K562 (cell line): ENCODE results near the gene LRMDA. TPM values are rescaled to one million over a fixed set of nuclear protein-coding genes. Genes with fewer than 3 reads are reported as not detected.

Experiments
- ATAC-seq: fragments of 200-7000 bp; cut with Tn5 transposase; 3 replicates; pipeline ENCODE4 v1.9.1; 2020; ENCODE audit warnings: moderate library complexity
- BruUV-seq: library from RNA; stranded (reverse); fragments of 400-500 nt; replicated peaks from 2 replicates; lab custom pipeline; 2021; lab: Mats Ljungman, UMichigan
- CTCF ChIA-PET: fragments of 300-600 bp; formaldehyde crosslinking; extraction: SDS; loops from one replicate; lab custom pipeline; 2021; ENCODE audit warnings: low intra/inter-chr PET ratio; lab: Yijun Ruan, JAX
- POLR2A ChIA-PET: fragments of 300-600, 350-650 bp; sonication (Branson Sonifier 250); formaldehyde crosslinking; extraction: SDS; loops from one replicate; lab custom pipeline; 2021; ENCODE audit warnings: antibody characterized with exemption, inconsistent platforms; lab: Yijun Ruan, JAX
- DNase-seq, 4 experiments: peaks; one replicate each; pipeline versions ENCODE4 v3.0.0 to v3.0.0-alpha.2; 2011 to 2018; ENCODE audit warnings: low spot score in 3 of 4, mixed read lengths in 3 of 4; ENCODE audit errors: extremely low read depth in 1 of 4
- FAIRE-seq: peaks from 2 replicates; lab custom pipeline; 2011; peaks lifted over from hg19 to GRCh38; lab: Jason Lieb, UNC
- H2AFZ ChIP-seq: 2 replicates; pipeline ENCODE4 v1.6.0; 2011; ENCODE audit warnings: low read depth, low read length, control low read depth, inconsistent platforms
- H3K27ac ChIP-seq: fragments of 200-600 bp; 3 replicates; pipeline ENCODE4 v1.8.0; 2011; ENCODE audit warnings: low read depth, mild to moderate bottlenecking, control low read depth, inconsistent platforms, low read length, moderate library complexity, mixed read lengths; ENCODE audit errors: extremely low read depth
- H3K27me3 ChIP-seq, 2 experiments: fragments of 300-600 bp in 1 of 2; 2 replicates in 1 of 2; 3 replicates in 1 of 2; pipeline versions ENCODE4 v1.6.0 to v1.8.0; 2011; ENCODE audit warnings: inconsistent platforms in 2 of 2, low read length in 2 of 2, mild to moderate bottlenecking in 1 of 2, mixed read lengths in 1 of 2, moderate library complexity in 1 of 2; ENCODE audit not compliant: control insufficient read depth in 2 of 2, insufficient read depth in 2 of 2
- H3K36me3 ChIP-seq: fragments of 300-600 bp; 3 replicates; pipeline ENCODE4 v1.8.0; 2011; ENCODE audit warnings: mild to moderate bottlenecking, low read length, inconsistent platforms; ENCODE audit not compliant: control insufficient read depth, insufficient read depth
- H3K4me1 ChIP-seq, 2 experiments: fragments of 200-600 bp in 1 of 2; replicated peaks in 1 of 2; 2 replicates in 1 of 2; 3 replicates in 1 of 2; pipeline versions ENCODE4 v1.5.1 to v1.8.0; 2011; ENCODE audit warnings: inconsistent platforms in 2 of 2, low read length in 2 of 2, mild to moderate bottlenecking in 1 of 2, mixed read lengths in 1 of 2, moderate library complexity in 1 of 2; ENCODE audit not compliant: control insufficient read depth in 2 of 2, insufficient read depth in 2 of 2
- H3K4me2 ChIP-seq: 2 replicates; pipeline ENCODE4 v1.6.1; 2011; ENCODE audit warnings: low read length, control low read depth, inconsistent platforms, mixed read lengths; ENCODE audit not compliant: insufficient read depth
- H3K4me3 ChIP-seq: fragments of 200-600 bp; sonication (generic), shearing (Covaris generic); 2 replicates; pipeline ENCODE4 v1.5.1; 2016; ENCODE audit warnings: control low read depth, inconsistent platforms
- H3K79me2 ChIP-seq: fragments of 200-600 bp; 3 replicates; pipeline ENCODE4 v1.8.0; 2011; ENCODE audit warnings: low read length, inconsistent platforms; ENCODE audit not compliant: control insufficient read depth, insufficient read depth
- H3K9ac ChIP-seq, 2 experiments: 2 replicates each; pipeline versions ENCODE4 v1.6.0 to v1.6.1; 2011; ENCODE audit warnings: low read depth in 2 of 2, low read length in 2 of 2, control low read depth in 1 of 2, inconsistent platforms in 1 of 2, mild to moderate bottlenecking in 1 of 2, mixed read lengths in 1 of 2; ENCODE audit not compliant: insufficient read depth in 1 of 2
- H3K9me1 ChIP-seq: one replicate; pipeline ENCODE4 v1.6.0; 2011; ENCODE audit warnings: inconsistent platforms, mild to moderate bottlenecking, low read length, moderate library complexity; ENCODE audit not compliant: control insufficient read depth, insufficient read depth
- H3K9me3 ChIP-seq: replicated peaks from 2 replicates; pipeline ENCODE4 v1.5.1; 2011; ENCODE audit warnings: low read depth, low read length, inconsistent platforms; ENCODE audit not compliant: control insufficient read depth, insufficient read depth
- H4K20me1 ChIP-seq: replicated peaks from 2 replicates; pipeline ENCODE4 v1.6.1; 2011; ENCODE audit warnings: low read length, inconsistent platforms, mixed read lengths; ENCODE audit not compliant: control insufficient read depth, insufficient read depth
- CBX8 ChIP-seq: fragments of 200-600 bp; sonication (generic); IDR thresholded peaks from 2 replicates; pipeline ENCODE4 v1.6.1; 2012; ENCODE audit warnings: borderline replicate concordance, mixed run types, low read depth, mild to moderate bottlenecking, moderate library complexity, mixed read lengths, low read length, control low read depth, inconsistent platforms; ENCODE audit not compliant: poor library complexity, severe bottlenecking; ENCODE audit errors: extremely low read depth
- SAFB2 ChIP-seq: fragments of 200-400 bp; formaldehyde crosslinking; IDR thresholded peaks from 2 replicates; pipeline ENCODE4 v1.6.1; 2018; ENCODE audit warnings: borderline replicate concordance, low read length, low read depth, moderate library complexity; ENCODE audit not compliant: severe bottlenecking
- TAF7 ChIP-seq: fragments of 450-650 bp; IDR thresholded peaks from 2 replicates; pipeline ENCODE4 v1.6.1; 2016; ENCODE audit warnings: missing genetic modification characterization, missing compliant biosample characterization
- ZBTB7A ChIP-seq: IDR thresholded peaks from 2 replicates; pipeline ENCODE4 v1.6.1; 2011; ENCODE audit warnings: low read depth, mild to moderate bottlenecking, low read length, moderate library complexity, borderline replicate concordance; ENCODE audit not compliant: control insufficient read depth
- WGBS: fragments of 100-300 bp; shearing (Covaris generic); methylation state at CpG from one replicate; pipeline ENCODE4 v1.1.6; 2016; ENCODE audit warnings: low coverage, mixed read lengths; ENCODE audit not compliant: insufficient coverage; ENCODE audit errors: missing lambda C conversion rate; 5-methylcytosine and 5-hydroxymethylcytosine counted together
- in situ Hi-C: fragments of 300-500 bp; cut with MboI; formaldehyde crosslinking; loops from 4 replicates; pipeline ENCODE4 v1.15.0; 2018; ENCODE audit warnings: inconsistent platforms, mixed read lengths
- intact Hi-C: fragments of 100-400 bp; cut with micrococcal nuclease; formaldehyde crosslinking; loops from 2 replicates; pipeline ENCODE4 v1.14.2; 2022
- polyA plus RNA-seq, 8 experiments: library from polyadenylated mRNA; depleted of rRNA in 4 of 8; stranded (reverse) in 5 of 8; unstranded in 3 of 8; fragments of >200 nt; fragmentation: Nextera tagmentation in 2 of 8; fragmentation: Illumina TruSeq in 1 of 8; extraction: Ambion mirVana in 2 of 8; extraction: Trizol in 1 of 8; gene quantifications; 2 replicates each; pipeline versions ENCODE4 v1.2.1 to v1.2.3, GENCODE V29; 2011 to 2014; ENCODE audit warnings: inconsistent platforms in 1 of 8, missing spikeins in 1 of 8
- total RNA-seq, 7 experiments: library from RNA; depleted of rRNA in 6 of 7; stranded (reverse); fragments of >200 nt in 6 of 7; fragmentation: Illumina TruSeq in 2 of 7; extraction: Trizol in 2 of 7; gene quantifications; 2 replicates each; pipeline versions ENCODE4 v1.2.1 to v1.2.3, GENCODE V29; 2011 to 2021; ENCODE audit warnings: low replicate concordance in 1 of 7

The LRMDA gene
- total and polyA plus RNA-seq, 9 of the 15 experiments (the other 6 are each of a cell fraction or from before 2014, with no cell fraction given) = 0.25 TPM; not detected in 8

GRCh38 chr10:75397496-75398199 lies 33.8 kb upstream of the LRMDA start:
- no peak overlapping the region for H3K9ac ChIP-seq
- DNase-seq = no peak
- H4K20me1 ChIP-seq = no peaks in the 10 kb centered on the region; the same call in 1 of the 2 replicates
- intact Hi-C loops (loop anchor here (10.0 kb wide), 1 partner anchor 1147 kb away; no protein-coding TSS in a partner anchor), in situ Hi-C loops (no loop called here)
- WGBS = 24% methylated on average over 19 of the region's 19 CpGs
- no TSS peak for BruUV-seq
- ChIA-PET POLR2A (no interaction called here), CTCF (no interaction called here)
- ATAC-seq = no peak
- H3K27me3 ChIP-seq = peaks cover 27 to 67% of the 10 kb centered on the region in 2 experiments
- peaks cover 0 to 55% of the 10 kb centered on the region in 2 experiments; a peak in 3 of 5 replicates for H3K4me1 ChIP-seq
- TF ChIP-seq SAFB2 (no peak), TAF7 (tag) (no peak), CBX8 (peak; percentile 79), ZBTB7A (no peak)
- H2AFZ ChIP-seq = no peak overlapping the region
- no peak overlapping the region for H3K4me2 ChIP-seq
- no peaks in the 10 kb centered on the region for H3K9me3 ChIP-seq
- no peaks in the 10 kb centered on the region for H3K36me3 ChIP-seq
- H3K9me1 ChIP-seq = no peaks in the 10 kb centered on the region
- no peaks in the 10 kb centered on the region for H3K79me2 ChIP-seq
- no peak overlapping the region for H3K4me3 ChIP-seq
- peak; percentile 55 for FAIRE-seq
- no peak overlapping the region for H3K27ac ChIP-seq
